WTC11 (cell line): ENCODE results near the gene GDF3.

Source experiments
- KAT7 ChIP-seq: sonication (generic); formaldehyde crosslinking; IDR thresholded peaks from 2 replicates; pipeline ENCODE4 v1.8.1; 2023; ENCODE audit warnings: missing genetic modification reagents, mild to moderate bottlenecking, borderline replicate concordance
- MAX ChIP-seq: sonication (generic); formaldehyde crosslinking; IDR thresholded peaks from 2 replicates; pipeline ENCODE4 v1.8.0; 2022; ENCODE audit warnings: mild to moderate bottlenecking, missing genetic modification reagents
- NR3C1 ChIP-seq: sonication (generic); formaldehyde crosslinking; conservative IDR thresholded peaks from 2 replicates; pipeline ENCODE4 v1.8.1; 2023; ENCODE audit warnings: low read depth, mild to moderate bottlenecking, missing genetic modification reagents
- TF ChIP-seq, protein P1 (sequence below): fragments of 200-600 bp; IDR thresholded peaks from 2 replicates; pipeline ENCODE4 v1.8.0; 2022; ENCODE audit warnings: antibody characterized with exemption
- TF ChIP-seq, protein P2 (sequence below): sonication (generic); formaldehyde crosslinking; conservative IDR thresholded peaks from 2 replicates; pipeline ENCODE4 v1.8.1; 2022; ENCODE audit warnings: mild to moderate bottlenecking, missing genetic modification reagents
- TF ChIP-seq, protein P3 (sequence below): sonication (generic); formaldehyde crosslinking; IDR thresholded peaks from 2 replicates; pipeline ENCODE4 v1.8.1; 2023; ENCODE audit warnings: mild to moderate bottlenecking, missing genetic modification reagents, moderate library complexity

DNA sequence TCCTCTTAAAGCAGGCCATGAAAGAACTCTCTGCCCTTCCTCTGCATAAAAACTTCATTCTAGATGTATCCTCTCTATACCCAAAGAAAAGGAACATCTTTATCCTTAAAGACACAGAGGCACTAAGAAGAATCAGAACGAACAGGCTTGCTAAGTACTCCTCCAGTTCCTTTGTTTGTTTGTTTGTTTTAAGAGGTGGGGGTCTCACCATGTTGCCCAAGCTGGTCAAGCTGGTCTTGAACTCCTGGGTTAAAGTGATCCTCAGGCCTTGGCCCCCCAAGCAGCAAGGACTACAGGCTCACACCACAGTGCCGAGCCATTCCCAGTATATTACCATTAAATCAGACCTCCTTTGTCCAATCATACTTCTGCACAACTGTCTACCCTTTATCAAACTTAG lies 14.0 kb downstream of the GDF3 start:
- TF ChIP-seq, protein P1, sequence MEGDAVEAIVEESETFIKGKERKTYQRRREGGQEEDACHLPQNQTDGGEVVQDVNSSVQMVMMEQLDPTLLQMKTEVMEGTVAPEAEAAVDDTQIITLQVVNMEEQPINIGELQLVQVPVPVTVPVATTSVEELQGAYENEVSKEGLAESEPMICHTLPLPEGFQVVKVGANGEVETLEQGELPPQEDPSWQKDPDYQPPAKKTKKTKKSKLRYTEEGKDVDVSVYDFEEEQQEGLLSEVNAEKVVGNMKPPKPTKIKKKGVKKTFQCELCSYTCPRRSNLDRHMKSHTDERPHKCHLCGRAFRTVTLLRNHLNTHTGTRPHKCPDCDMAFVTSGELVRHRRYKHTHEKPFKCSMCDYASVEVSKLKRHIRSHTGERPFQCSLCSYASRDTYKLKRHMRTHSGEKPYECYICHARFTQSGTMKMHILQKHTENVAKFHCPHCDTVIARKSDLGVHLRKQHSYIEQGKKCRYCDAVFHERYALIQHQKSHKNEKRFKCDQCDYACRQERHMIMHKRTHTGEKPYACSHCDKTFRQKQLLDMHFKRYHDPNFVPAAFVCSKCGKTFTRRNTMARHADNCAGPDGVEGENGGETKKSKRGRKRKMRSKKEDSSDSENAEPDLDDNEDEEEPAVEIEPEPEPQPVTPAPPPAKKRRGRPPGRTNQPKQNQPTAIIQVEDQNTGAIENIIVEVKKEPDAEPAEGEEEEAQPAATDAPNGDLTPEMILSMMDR = no peak
- TF ChIP-seq NR3C1 = no peak
- TF ChIP-seq, protein P2, sequence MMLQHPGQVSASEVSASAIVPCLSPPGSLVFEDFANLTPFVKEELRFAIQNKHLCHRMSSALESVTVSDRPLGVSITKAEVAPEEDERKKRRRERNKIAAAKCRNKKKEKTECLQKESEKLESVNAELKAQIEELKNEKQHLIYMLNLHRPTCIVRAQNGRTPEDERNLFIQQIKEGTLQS = no peak
- TF ChIP-seq, protein P3, sequence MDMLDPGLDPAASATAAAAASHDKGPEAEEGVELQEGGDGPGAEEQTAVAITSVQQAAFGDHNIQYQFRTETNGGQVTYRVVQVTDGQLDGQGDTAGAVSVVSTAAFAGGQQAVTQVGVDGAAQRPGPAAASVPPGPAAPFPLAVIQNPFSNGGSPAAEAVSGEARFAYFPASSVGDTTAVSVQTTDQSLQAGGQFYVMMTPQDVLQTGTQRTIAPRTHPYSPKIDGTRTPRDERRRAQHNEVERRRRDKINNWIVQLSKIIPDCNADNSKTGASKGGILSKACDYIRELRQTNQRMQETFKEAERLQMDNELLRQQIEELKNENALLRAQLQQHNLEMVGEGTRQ = no peak
- no peak for TF ChIP-seq MAX (CRISPR knock-in tag)
- no peak for TF ChIP-seq KAT7 (CRISPR knock-in tag)
